Measurements from ENCODE around the gene ZFAND3. TPM values are rescaled to one million over a fixed set of nuclear protein-coding genes. Genes with fewer than 3 reads are reported as not detected.

ZFAND3 gene
- total and polyA plus RNA-seq, 2 of the 4 experiments (the other 2 are of a cell fraction), result 10.9 to 26.7 TPM

DNA sequence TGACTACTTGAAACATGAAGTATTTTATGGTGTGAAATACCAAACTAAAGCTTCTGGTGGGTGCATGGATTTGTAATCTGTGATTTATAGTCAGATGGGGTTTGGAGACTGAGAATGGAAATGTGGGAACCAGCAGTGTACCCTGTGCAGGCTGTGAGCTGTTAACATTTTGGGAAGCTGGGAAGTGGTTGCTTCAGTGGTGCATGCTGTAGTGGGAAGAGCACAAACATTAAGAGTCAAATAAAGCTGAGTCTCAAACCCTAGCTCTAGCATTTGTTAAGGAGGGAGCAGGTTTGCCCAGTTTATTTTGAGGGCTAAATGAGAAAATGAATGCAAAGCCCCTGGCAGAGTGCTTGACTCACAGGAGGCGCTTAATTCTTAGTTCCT is 235.7 kb downstream of the ZFAND3 start:
- Histone ChIP-seq H3K27ac (ENCODE audit: insufficient read depth, low read length) (no peak overlapping the region), H4K20me1 (ENCODE audit: insufficient read depth, low read length) (peaks cover 63% of the 10 kb centered on the region)
- CTCF ChIA-PET, result interaction anchor here (0.6 kb wide), 1 partner anchor 71 kb away, joined by 3 read pairs; no protein-coding TSS in a partner anchor

More for the DNA sequence above, 235.7 kb downstream of the ZFAND3 start:
- no peak overlapping the region for H3K9ac ChIP-seq (ENCODE audit: low read depth, low read length)
- H3K9me1 ChIP-seq (ENCODE audit: insufficient read depth, low read length), result peaks cover 14% of the 10 kb centered on the region; the same call in 1 of the 2 replicates
- no peak overlapping the region for H3K56ac ChIP-seq (ENCODE audit: extremely low read depth, insufficient read depth, low read length)
- no peak overlapping the region for H2BK120ac ChIP-seq (ENCODE audit: low read depth, low read length)
- H2AK9ac ChIP-seq (replicated peaks; ENCODE audit: low read depth, low read length, poor library complexity), result no peak overlapping the region
- H3K4me2 ChIP-seq (ENCODE audit: low read depth, low read length), result no peak overlapping the region
- POLR2A ChIA-PET (ENCODE audit: unreplicated experiment), result no interaction called here
- TF ChIP-seq, protein P1, sequence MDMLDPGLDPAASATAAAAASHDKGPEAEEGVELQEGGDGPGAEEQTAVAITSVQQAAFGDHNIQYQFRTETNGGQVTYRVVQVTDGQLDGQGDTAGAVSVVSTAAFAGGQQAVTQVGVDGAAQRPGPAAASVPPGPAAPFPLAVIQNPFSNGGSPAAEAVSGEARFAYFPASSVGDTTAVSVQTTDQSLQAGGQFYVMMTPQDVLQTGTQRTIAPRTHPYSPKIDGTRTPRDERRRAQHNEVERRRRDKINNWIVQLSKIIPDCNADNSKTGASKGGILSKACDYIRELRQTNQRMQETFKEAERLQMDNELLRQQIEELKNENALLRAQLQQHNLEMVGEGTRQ (IDR thresholded peaks at IDR 0.05; ENCODE audit: low read depth, low read length), result no peak
- TF ChIP-seq BHLHE40 (IDR thresholded peaks at IDR 0.05; ENCODE audit: low read depth, low read length) (no peak), FOS (IDR thresholded peaks at IDR 0.05; ENCODE audit: low read depth, low read length) (no peak), SMC3 (IDR thresholded peaks at IDR 0.05; ENCODE audit: low read depth, low read length) (no peak), CHD1 (IDR thresholded peaks at IDR 0.05; ENCODE audit: low read depth, low read length) (no peak), MAZ (IDR thresholded peaks at IDR 0.05; ENCODE audit: borderline replicate concordance, low read depth, low read length) (no peak)
- TF ChIP-seq, protein P2, sequence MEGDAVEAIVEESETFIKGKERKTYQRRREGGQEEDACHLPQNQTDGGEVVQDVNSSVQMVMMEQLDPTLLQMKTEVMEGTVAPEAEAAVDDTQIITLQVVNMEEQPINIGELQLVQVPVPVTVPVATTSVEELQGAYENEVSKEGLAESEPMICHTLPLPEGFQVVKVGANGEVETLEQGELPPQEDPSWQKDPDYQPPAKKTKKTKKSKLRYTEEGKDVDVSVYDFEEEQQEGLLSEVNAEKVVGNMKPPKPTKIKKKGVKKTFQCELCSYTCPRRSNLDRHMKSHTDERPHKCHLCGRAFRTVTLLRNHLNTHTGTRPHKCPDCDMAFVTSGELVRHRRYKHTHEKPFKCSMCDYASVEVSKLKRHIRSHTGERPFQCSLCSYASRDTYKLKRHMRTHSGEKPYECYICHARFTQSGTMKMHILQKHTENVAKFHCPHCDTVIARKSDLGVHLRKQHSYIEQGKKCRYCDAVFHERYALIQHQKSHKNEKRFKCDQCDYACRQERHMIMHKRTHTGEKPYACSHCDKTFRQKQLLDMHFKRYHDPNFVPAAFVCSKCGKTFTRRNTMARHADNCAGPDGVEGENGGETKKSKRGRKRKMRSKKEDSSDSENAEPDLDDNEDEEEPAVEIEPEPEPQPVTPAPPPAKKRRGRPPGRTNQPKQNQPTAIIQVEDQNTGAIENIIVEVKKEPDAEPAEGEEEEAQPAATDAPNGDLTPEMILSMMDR (conservative IDR thresholded peaks at IDR 0.05; ENCODE audit: low read depth, low read length), result no peak
- no peaks in the 10 kb centered on the region for H3K27me3 ChIP-seq (ENCODE audit: control insufficient read depth, insufficient read depth, low read length)
- in situ Hi-C loops (cut with MboI; ENCODE audit: low sequenced_read_pairs), result no loop called here
- dilution Hi-C loops (cut with HindIII; ENCODE audit: low sequenced_read_pairs, unreplicated experiment), result no loop called here
- H3K4me1 ChIP-seq (ENCODE audit: control insufficient read depth, insufficient read depth, low read length), result peaks cover 4% of the 10 kb centered on the region; the same call in 1 of the 2 replicates
- intact Hi-C loops (cut with micrococcal nuclease), result no loop called here
- H3K4ac ChIP-seq (ENCODE audit: low read depth, low read length), result no peak overlapping the region
- no peak overlapping the region for H2AFZ ChIP-seq (replicated peaks; ENCODE audit: low read length, poor library complexity)
- H2BK15ac ChIP-seq (ENCODE audit: low read depth, low read length), result no peak overlapping the region
- H3K9me3 ChIP-seq (ENCODE audit: control insufficient read depth, insufficient read depth, low read length), result no peaks in the 10 kb centered on the region
- no peak overlapping the region for H2BK5ac ChIP-seq (ENCODE audit: low read depth, low read length, poor library complexity, severe bottlenecking)
- BruUV-seq (replicated peaks), result no TSS peak
- no peak overlapping the region for H3K14ac ChIP-seq (replicated peaks; ENCODE audit: low read depth, low read length)
- no peak overlapping the region for H2BK20ac ChIP-seq (ENCODE audit: low read depth, low read length)
- peaks cover 26 to 66% of the 10 kb centered on the region in 2 experiments for H3K79me1 ChIP-seq (ENCODE audit: low read depth in 1 of 2, low read length in 2 of 2)
- H4K91ac ChIP-seq (ENCODE audit: insufficient read depth, low read depth, low read length), result no peak overlapping the region
- no peak overlapping the region for H3K18ac ChIP-seq (ENCODE audit: low read depth, low read length)
- no peak for DNase-seq
- no CpG with 5 or more reads among the region's 1 CpG for WGBS, 2 experiments (ENCODE audit: extremely low coverage in 2 of 2, insufficient read length in 1 of 2)
- no peak overlapping the region for H4K5ac ChIP-seq (ENCODE audit: low read depth, low read length)
- no peak for ATAC-seq (ENCODE audit: low read depth)
- H3K4me3 ChIP-seq (ENCODE audit: insufficient read depth, low read depth, low read length), result no peak overlapping the region
- no peak overlapping the region for H4K8ac ChIP-seq (ENCODE audit: low read depth in 2 of 2, low read length in 2 of 2)
- no peak overlapping the region for H3K23ac ChIP-seq (ENCODE audit: low read depth, low read length)
- no peak overlapping the region for H2AK5ac ChIP-seq (ENCODE audit: low read depth, low read length)
- no peaks in the 10 kb centered on the region for H3K36me3 ChIP-seq (ENCODE audit: control insufficient read depth, insufficient read depth, low read length)

Data from IMR-90 (cell line).